ENCODE results near the gene ARHGDIG. TPM values are rescaled to one million over a fixed set of nuclear protein-coding genes. Genes with fewer than 3 reads are reported as not detected.

Gene ARHGDIG
- total and polyA plus RNA-seq, 2 donors (not counting 3 experiments of a cell fraction or from before 2014, with no cell fraction given) = 0.93 to 2.2 TPM

DNA sequence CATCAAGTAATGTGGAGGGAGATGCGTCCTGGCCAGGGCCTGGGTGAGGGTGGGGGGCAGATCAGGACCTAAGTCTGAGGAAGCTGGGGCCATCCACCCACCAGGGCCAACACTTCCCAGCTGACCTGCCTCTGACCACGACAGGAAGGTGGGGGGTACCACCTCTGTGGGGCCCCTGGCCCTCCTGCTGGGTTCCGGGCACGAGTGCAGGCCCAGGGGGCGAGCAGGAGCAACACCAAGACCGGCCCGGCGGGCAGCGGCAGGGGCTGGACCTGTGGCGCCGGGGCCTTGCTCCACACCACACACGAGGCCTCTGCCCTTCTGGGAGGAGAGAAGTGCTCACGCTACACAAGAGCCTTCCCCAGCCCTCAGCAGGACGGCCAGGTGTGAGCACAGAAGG is 15.9 kb downstream of the ARHGDIG start:
- Histone ChIP-seq H3K36me3 (ENCODE audit: control insufficient read depth in 2 of 2, extremely low read depth in 1 of 2, insufficient read depth in 2 of 2, low read length in 2 of 2) (peaks cover 0 to 21% of the 10 kb centered on the region in 2 experiments), H2AFZ (ENCODE audit: low read depth, low read length) (no peak overlapping the region), H3K27ac (ENCODE audit: insufficient read depth, low read depth, low read length) (no peak overlapping the region), H3K4me3 (replicated peaks in 1 of 3; ENCODE audit: insufficient read depth in 1 of 3, low read depth in 1 of 3, low read length in 3 of 3) (no peak overlapping the region), H3K9ac (replicated peaks; ENCODE audit: extremely low read depth, insufficient read depth, low read length) (no peak overlapping the region), H3K9me1 (replicated peaks; ENCODE audit: control insufficient read depth, extremely low read depth, insufficient read depth, low read length) (no peaks in the 10 kb centered on the region), H3K4me2 (ENCODE audit: insufficient read depth, low read length) (no peak overlapping the region), H3K27me3 (ENCODE audit: control insufficient read depth in 2 of 2, insufficient read depth in 2 of 2, low read length in 2 of 2) (no peaks in the 10 kb centered on the region), H3K79me2 (ENCODE audit: control insufficient read depth, insufficient read depth, low read length) (no peaks in the 10 kb centered on the region), H3K9me3 (replicated peaks; ENCODE audit: control insufficient read depth, insufficient read depth, low read length) (no peaks in the 10 kb centered on the region), H3K4me1 (ENCODE audit: control insufficient read depth, extremely low read depth, insufficient read depth, low read length) (no peaks in the 10 kb centered on the region), H4K20me1 (replicated peaks; ENCODE audit: control insufficient read depth, extremely low read depth, insufficient read depth, low read length) (no peaks in the 10 kb centered on the region)
- dilution Hi-C loops (cut with MboI; ENCODE audit: extremely low pct_ligation_motif_present, low sequenced_read_pairs) = no loop called here
- TF ChIP-seq, protein P1, sequence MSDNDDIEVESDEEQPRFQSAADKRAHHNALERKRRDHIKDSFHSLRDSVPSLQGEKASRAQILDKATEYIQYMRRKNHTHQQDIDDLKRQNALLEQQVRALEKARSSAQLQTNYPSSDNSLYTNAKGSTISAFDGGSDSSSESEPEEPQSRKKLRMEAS (IDR thresholded peaks at IDR 0.05; ENCODE audit: insufficient read depth, insufficient read length) = no peak
- TF ChIP-seq GATA2 (IDR thresholded peaks at IDR 0.05; ENCODE audit: insufficient read depth, insufficient read length, low read depth, low read length) (no peak), EZH2 (IDR thresholded peaks at IDR 0.05; ENCODE audit: borderline replicate concordance, low read depth, low read length, severe bottlenecking) (no peak), MYC (IDR thresholded peaks at IDR 0.05; ENCODE audit: low read depth, low read length) (no peak), JUN (IDR thresholded peaks at IDR 0.05; ENCODE audit: borderline replicate concordance, insufficient read depth, insufficient read length, low read depth) (no peak), POLR2A (IDR thresholded peaks at IDR 0.05; ENCODE audit: low read depth, low read length) (no peak), POLR2AphosphoS5 (IDR thresholded peaks at IDR 0.05; ENCODE audit: insufficient read depth, low read depth, low read length) (no peak), FOS (IDR thresholded peaks at IDR 0.05; ENCODE audit: borderline replicate concordance, insufficient read depth, low read length) (no peak)
- TF ChIP-seq, protein P2, sequence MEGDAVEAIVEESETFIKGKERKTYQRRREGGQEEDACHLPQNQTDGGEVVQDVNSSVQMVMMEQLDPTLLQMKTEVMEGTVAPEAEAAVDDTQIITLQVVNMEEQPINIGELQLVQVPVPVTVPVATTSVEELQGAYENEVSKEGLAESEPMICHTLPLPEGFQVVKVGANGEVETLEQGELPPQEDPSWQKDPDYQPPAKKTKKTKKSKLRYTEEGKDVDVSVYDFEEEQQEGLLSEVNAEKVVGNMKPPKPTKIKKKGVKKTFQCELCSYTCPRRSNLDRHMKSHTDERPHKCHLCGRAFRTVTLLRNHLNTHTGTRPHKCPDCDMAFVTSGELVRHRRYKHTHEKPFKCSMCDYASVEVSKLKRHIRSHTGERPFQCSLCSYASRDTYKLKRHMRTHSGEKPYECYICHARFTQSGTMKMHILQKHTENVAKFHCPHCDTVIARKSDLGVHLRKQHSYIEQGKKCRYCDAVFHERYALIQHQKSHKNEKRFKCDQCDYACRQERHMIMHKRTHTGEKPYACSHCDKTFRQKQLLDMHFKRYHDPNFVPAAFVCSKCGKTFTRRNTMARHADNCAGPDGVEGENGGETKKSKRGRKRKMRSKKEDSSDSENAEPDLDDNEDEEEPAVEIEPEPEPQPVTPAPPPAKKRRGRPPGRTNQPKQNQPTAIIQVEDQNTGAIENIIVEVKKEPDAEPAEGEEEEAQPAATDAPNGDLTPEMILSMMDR (IDR thresholded peaks at IDR 0.05; ENCODE audit: extremely low read depth in 1 of 2, insufficient read depth in 1 of 2, low read depth in 1 of 2, low read length in 2 of 2) = no peak
- ChIA-PET CTCF (no interaction called here), POLR2A (no interaction called here)
- no peak for FAIRE-seq
- BruUV-seq (replicated peaks) = no TSS peak
- no peak for DNase-seq (ENCODE audit: low read depth, low spot score)
- intact Hi-C loops (cut with micrococcal nuclease) = no loop called here

All from endothelial cell of umbilical vein (primary cell).